GM12891 (cell line): ENCODE results near the gene NFILZ.

ENCODE experiments used
- DNase-seq: peaks from one replicate; pipeline ENCODE4 v3.0.0; 2011; ENCODE audit warnings: low spot score; ENCODE audit not compliant: insufficient read length
- FAIRE-seq: peaks from 2 replicates; lab custom pipeline; 2011; peaks lifted over from hg19 to GRCh38; lab: Jason Lieb, UNC
- PAX5 ChIP-seq: IDR thresholded peaks from 2 replicates; pipeline ENCODE4 v1.6.1; 2011; ENCODE audit warnings: low read length, moderate library complexity, mild to moderate bottlenecking; ENCODE audit not compliant: insufficient read depth, severe bottlenecking
- POLR2A ChIP-seq: IDR thresholded peaks from 2 replicates; pipeline ENCODE4 v1.6.1; 2011; ENCODE audit warnings: low read depth, low read length, control low read depth
- POLR2AphosphoS5 ChIP-seq: IDR thresholded peaks from 2 replicates; pipeline ENCODE4 v1.6.1; 2011; ENCODE audit warnings: low read depth, low read length, control low read depth
- POU2F2 ChIP-seq: IDR thresholded peaks from 2 replicates; pipeline ENCODE4 v1.6.1; 2011; ENCODE audit warnings: low read depth, mild to moderate bottlenecking, control low read depth, low read length, moderate library complexity
- SPI1 ChIP-seq: IDR thresholded peaks from 2 replicates; pipeline ENCODE4 v1.6.1; 2011; ENCODE audit warnings: low read depth, low read length, control low read depth
- TAF1 ChIP-seq: IDR thresholded peaks from 2 replicates; pipeline ENCODE4 v1.6.1; 2011; ENCODE audit warnings: low read depth, low read length, control low read depth

The NFILZ gene

DNA sequence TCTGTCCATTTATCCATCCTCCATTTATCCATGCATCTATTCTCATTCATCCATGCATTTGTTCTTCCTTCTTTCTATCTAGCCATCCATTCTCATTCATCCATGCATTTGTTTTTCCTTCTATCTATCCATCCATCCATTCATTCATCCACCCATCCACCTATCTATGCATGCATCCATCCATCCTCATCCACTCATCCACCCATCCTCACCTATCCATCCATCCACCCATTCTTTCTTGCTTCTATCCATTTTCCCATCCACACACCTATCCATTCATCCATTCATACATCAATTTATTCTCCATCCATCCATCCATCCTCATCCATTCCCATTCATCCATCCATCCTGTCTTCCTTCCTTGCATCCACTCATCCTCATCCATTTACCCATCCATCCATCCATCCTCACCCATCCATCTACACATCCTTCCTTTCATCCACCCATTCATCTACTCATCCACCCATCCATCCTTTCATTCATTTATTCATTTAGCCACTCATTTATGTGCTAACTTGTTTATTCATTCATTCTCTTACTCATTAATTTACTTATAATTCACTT is 47.9 kb downstream of the NFILZ start:
- TF ChIP-seq SPI1 (no peak), POLR2AphosphoS5 (no peak), PAX5 (no peak), TAF1 (no peak), POU2F2 (no peak), POLR2A (no peak)
- DNase-seq (no peak), FAIRE-seq (no peak)
